ENCODE data around the gene ACIN1. TPM values are rescaled to one million over a fixed set of nuclear protein-coding genes. Genes with fewer than 3 reads are reported as not detected.
A peak's percentile ranks its signal among the peaks of the same experiment; 100 is the strongest.

Gene ACIN1
- total and polyA plus RNA-seq, 9 of the 15 experiments (the other 6 are each of a cell fraction or from before 2014, with no cell fraction given), result 5.0 to 196 (median 129) TPM

- TF ChIP-seq ATF6 (CRISPR knock-in tag; IDR thresholded peaks at IDR 0.05) (no peak; the same call in 1 of the 2 replicates), MYNN (IDR thresholded peaks at IDR 0.05) (peak; percentile 81), MYNN (CRISPR knock-in tag; IDR thresholded peaks at IDR 0.05) (no peak), ZNF717 (CRISPR knock-in tag; IDR thresholded peaks at IDR 0.05) (no peak), ZBTB9 (CRISPR knock-in tag; IDR thresholded peaks at IDR 0.05) (no peak), SMAD2 (IDR thresholded peaks at IDR 0.05; ENCODE audit: low read depth, low read length) (no peak), ARID1B (IDR thresholded peaks at IDR 0.05) (peak; percentile 91), MCM7 (IDR thresholded peaks at IDR 0.05) (no peak), FOXP1 (CRISPR knock-in tag; IDR thresholded peaks at IDR 0.05) (peak; percentile 83), HDGF (IDR thresholded peaks at IDR 0.05) (peak; percentile 51; the same call in 1 of the 2 replicates), SMAD1 (IDR thresholded peaks at IDR 0.05; ENCODE audit: low read depth, low read length, partially characterized antibody) (no peak), FOXJ2 (tag; IDR thresholded peaks at IDR 0.05) (no peak), PCBP1 (IDR thresholded peaks at IDR 0.05; ENCODE audit: low read depth, low read length, poor library complexity, severe bottlenecking) (no peak), ZNF609 (CRISPR knock-in tag; IDR thresholded peaks at IDR 0.05; ENCODE audit: borderline replicate concordance) (peak; percentile 74; the same call in 1 of the 2 replicates), KAT2B (IDR thresholded peaks at IDR 0.05; ENCODE audit: low read depth, low read length) (no peak), TEAD2 (tag; IDR thresholded peaks at IDR 0.05) (no peak), CBX3 (IDR thresholded peaks at IDR 0.05; ENCODE audit: borderline replicate concordance in 1 of 2, low read length in 2 of 2) (peak in 1 of 2 experiments; percentile 58; a peak in 2 of 3 replicates), SMARCB1 (IDR thresholded peaks at IDR 0.05; ENCODE audit: insufficient read length, low read depth) (no peak)
These were observed 25.8 kb upstream of the ACIN1 start (continued) for GRCh38 chr14:23120541-23121251.

All from K562 (cell line).